Adrenal gland (tissue), 5 donors: ENCODE measurements around the gene ZNF579.
"Not testable (repeated sequence)": the region's sequence is repeated elsewhere in the genome, so short reads cannot be mapped to it uniquely, and the experiment has no call there.

Experiments used
- POLR2A ChIP-seq, 2 donors: fragments of 450-650 bp; IDR thresholded peaks; one replicate each; pipeline ENCODE4 v1.6.1; 2017; ENCODE audit warnings: antibody characterized with exemption in 2 of 2, mild to moderate bottlenecking in 2 of 2, moderate library complexity in 1 of 2
- TF ChIP-seq, protein P1 (sequence below), 6 experiments: fragments of 450-650 bp in 4 of 6; fragments of 200-600 bp in 2 of 6; sonication (generic) in 1 of 6; IDR thresholded peaks; 1 replicate in 5 of 6; 2 replicates in 1 of 6; pipeline versions ENCODE4 v1.5.1 to v1.8.0; 2016 to 2021; ENCODE audit warnings: antibody characterized with exemption in 6 of 6, mild to moderate bottlenecking in 2 of 6, moderate library complexity in 1 of 6
- donor health status: DM: no; HTN: no; CAD: no.

- TF ChIP-seq, protein P1, sequence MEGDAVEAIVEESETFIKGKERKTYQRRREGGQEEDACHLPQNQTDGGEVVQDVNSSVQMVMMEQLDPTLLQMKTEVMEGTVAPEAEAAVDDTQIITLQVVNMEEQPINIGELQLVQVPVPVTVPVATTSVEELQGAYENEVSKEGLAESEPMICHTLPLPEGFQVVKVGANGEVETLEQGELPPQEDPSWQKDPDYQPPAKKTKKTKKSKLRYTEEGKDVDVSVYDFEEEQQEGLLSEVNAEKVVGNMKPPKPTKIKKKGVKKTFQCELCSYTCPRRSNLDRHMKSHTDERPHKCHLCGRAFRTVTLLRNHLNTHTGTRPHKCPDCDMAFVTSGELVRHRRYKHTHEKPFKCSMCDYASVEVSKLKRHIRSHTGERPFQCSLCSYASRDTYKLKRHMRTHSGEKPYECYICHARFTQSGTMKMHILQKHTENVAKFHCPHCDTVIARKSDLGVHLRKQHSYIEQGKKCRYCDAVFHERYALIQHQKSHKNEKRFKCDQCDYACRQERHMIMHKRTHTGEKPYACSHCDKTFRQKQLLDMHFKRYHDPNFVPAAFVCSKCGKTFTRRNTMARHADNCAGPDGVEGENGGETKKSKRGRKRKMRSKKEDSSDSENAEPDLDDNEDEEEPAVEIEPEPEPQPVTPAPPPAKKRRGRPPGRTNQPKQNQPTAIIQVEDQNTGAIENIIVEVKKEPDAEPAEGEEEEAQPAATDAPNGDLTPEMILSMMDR (IDR thresholded peaks at IDR 0.05), result not testable (repeated sequence)
- not testable (repeated sequence) for TF ChIP-seq POLR2A (IDR thresholded peaks at IDR 0.05)
Observed at GRCh38 chr19:55573929-55574328, 6.7 kb downstream of the ZNF579 start.
